Stimulated activated memory B cell treated with anti-CD40 and anti-IgM and Interleukin-4, amounts not matched to agents 10 μg/mL and 1 μg/mL and 100 μg/mL, for 72 hours (primary cell): ENCODE results near the gene BTBD10.
A peak's percentile ranks its signal among the peaks of the same experiment; 100 is the strongest.

Source experiments
- ATAC-seq: fragments of 150-1000 bp; cut with Tn5 transposase; 2 replicates; pipeline ENCODE4 v1.10.0; 2021
- H3K27ac Mint-ChIP-seq: one replicate; pipeline ENCODE4 v1.8.0; 2022; ENCODE audit warnings: mild to moderate bottlenecking, mixed read lengths
- H3K27me3 Mint-ChIP-seq: one replicate; pipeline ENCODE4 v1.8.0; 2022; ENCODE audit warnings: mixed read lengths
- H3K36me3 Mint-ChIP-seq: one replicate; pipeline ENCODE4 v1.8.0; 2022; ENCODE audit warnings: mixed read lengths
- H3K4me1 Mint-ChIP-seq: one replicate; pipeline ENCODE4 v1.8.0; 2022; ENCODE audit warnings: mixed read lengths
- H3K4me3 Mint-ChIP-seq: one replicate; pipeline ENCODE4 v1.8.0; 2022; ENCODE audit warnings: mild to moderate bottlenecking, moderate library complexity, mixed read lengths
- H3K9me3 Mint-ChIP-seq: one replicate; pipeline ENCODE4 v1.8.0; 2022; ENCODE audit warnings: mixed read lengths

Gene BTBD10

DNA sequence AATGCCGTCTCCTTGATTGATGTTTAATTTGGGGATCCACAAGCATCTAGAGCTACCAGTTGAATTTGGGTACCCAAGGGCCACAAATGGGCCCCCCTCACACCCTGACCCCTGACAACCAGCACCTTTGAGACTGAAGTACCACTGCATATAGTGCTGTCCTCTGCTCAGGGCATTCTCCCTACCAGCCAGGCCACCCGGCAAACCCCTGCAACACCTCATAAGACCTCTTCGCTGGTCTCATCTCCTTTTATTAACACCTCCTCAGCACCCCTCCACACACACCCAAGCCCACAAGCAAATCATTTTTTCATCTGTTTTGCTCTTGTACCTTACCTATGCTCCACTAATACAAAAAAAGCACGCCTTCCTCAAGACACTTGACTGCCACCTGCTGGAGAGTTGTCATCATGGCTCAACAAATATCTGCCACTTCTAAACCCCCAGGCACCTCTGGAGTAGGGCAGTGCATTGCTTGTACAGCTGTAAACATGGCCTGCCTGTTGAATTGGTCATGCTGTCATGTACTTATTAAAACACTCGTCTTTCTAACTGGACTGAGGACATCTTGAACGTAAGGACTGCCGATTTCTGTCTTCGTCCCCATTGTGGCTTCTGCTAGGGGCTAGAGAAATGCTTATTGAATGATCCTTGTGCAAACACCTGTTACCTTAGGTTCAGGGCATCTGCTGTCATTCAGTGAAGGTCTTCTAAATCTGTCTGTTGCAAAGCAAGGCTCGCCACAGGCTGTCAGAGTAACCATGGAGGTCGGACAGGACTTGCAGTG, 118.9 kb downstream of the BTBD10 start:
- Mint-ChIP-seq H3K27ac (no peak overlapping the region), H3K9me3 (no peaks in the 10 kb centered on the region), H3K36me3 (peaks cover 10% of the 10 kb centered on the region), H3K27me3 (no peaks in the 10 kb centered on the region), H3K4me1 (peaks cover 54% of the 10 kb centered on the region), H3K4me3 (no peak overlapping the region)
- peak; percentile 44 for ATAC-seq

DNA sequence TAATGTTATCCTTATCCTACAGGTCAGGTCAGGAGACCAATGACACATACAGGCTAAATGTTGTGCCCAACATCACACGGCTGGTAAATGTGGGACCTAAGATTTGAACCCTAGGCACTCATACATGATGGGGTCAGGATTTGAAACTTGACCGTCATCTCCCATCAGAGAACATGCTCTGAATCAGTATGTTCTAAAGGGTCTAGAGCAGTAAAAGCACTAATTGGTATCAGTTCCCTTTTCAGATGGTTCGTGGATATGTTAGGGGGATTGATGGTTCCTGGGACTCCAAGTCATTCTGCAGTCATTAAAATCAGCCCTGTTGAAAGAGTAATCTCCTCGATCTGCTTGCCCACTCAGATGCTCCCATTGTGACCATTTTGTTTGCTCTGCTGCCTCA, 120.0 kb downstream of the BTBD10 start:
- Mint-ChIP-seq H3K4me3 (no peak overlapping the region), H3K9me3 (no peaks in the 10 kb centered on the region), H3K36me3 (peaks cover 10% of the 10 kb centered on the region), H3K27me3 (no peaks in the 10 kb centered on the region), H3K27ac (no peak overlapping the region), H3K4me1 (peaks cover 56% of the 10 kb centered on the region)
- ATAC-seq, result peak; percentile 75

DNA sequence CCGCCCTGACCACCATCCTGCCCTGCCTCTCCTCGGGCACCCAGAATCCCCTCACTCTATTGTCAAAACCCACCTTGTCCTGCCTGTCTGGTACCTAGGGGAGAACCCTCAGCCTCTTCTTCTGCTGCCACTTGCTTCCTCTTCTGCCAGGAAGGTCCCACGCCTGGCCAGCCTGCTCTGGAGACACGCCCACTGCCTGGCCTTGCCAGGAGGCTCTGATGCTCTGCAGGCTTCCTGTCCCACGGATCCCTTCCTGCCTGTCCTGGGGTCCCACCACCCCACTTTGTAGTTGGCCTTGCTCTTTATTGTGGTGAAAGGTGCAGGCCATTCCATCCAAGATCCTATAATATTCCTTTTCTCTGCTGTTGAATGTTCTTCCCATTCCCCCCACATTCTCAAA, 122.0 kb downstream of the BTBD10 start:
- Mint-ChIP-seq H3K27me3 (no peaks in the 10 kb centered on the region), H3K36me3 (peaks cover 10% of the 10 kb centered on the region), H3K9me3 (no peaks in the 10 kb centered on the region), H3K4me1 (peaks cover 51% of the 10 kb centered on the region), H3K4me3 (no peak overlapping the region), H3K27ac (no peak overlapping the region)
- ATAC-seq, result no peak

DNA sequence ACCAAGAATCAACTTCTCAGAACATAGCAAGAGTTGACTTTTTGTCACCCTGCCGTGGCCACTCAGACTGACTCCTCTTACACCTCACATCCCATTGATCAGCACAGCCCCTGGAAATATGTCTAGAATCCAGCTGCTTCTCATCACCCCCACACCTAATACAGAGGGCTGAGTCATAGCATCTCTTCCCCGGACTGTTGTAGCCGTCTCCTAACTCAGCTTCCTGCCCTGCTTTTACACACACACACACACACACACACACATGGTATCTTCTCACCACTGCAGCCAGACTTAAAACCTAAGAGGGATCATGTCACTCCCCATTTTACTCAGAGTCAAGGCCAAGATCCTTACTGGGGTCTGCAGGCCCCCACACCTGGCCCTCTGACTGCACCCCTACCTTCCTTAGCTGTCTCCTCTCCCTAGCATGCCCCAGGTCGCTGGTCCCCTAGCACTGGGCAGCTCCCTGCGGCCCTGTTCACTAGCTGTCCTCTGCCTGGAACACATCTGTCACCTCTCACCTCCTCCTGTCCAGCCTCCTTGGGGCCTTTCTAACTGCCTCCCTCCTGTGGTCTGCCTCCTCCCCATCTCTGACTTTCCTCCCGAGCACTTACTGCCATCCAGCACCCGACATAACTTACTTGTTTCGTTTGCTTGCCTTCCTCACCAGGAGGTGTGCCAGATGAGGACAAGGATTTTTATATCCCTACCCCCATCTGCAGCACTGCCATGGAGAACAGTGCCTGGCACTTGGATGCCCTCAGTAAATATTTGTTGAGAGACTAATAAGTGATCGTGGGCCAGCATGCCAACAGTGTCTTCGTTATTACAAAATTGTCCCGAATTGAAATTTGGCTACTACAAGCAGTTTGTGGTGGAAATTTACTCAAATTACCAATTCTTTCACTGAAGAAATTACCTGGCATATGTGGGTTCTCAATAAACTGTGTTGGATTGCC, 123.5 kb downstream of the BTBD10 start:
- ATAC-seq, result no peak
- H3K4me1 Mint-ChIP-seq, result peaks cover 50% of the 10 kb centered on the region
- no peak overlapping the region for H3K4me3 Mint-ChIP-seq
- H3K27me3 Mint-ChIP-seq, result no peaks in the 10 kb centered on the region
- H3K36me3 Mint-ChIP-seq, result peaks cover 10% of the 10 kb centered on the region
- no peaks in the 10 kb centered on the region for H3K9me3 Mint-ChIP-seq
- peak overlapping the region; percentile 8 for H3K27ac Mint-ChIP-seq

- peak overlapping the region; percentile 20 for H3K27ac Mint-ChIP-seq
- peaks cover 5% of the 10 kb centered on the region for H3K36me3 Mint-ChIP-seq
Observed at GRCh38 chr11:13338427-13339069, 124.5 kb downstream of the BTBD10 start.

GRCh38 chr11:13338019-13338426, 125.0 kb downstream of the BTBD10 start:
- H3K36me3 Mint-ChIP-seq, result peaks cover 5% of the 10 kb centered on the region

More at GRCh38 chr11:13338427-13339069, 124.5 kb downstream of the BTBD10 start:
- Mint-ChIP-seq H3K27me3 (no peaks in the 10 kb centered on the region), H3K4me3 (no peak overlapping the region), H3K4me1 (peaks cover 53% of the 10 kb centered on the region), H3K9me3 (no peaks in the 10 kb centered on the region)
- peak; percentile 6 for ATAC-seq

More at GRCh38 chr11:13338019-13338426, 125.0 kb downstream of the BTBD10 start:
- no peak for ATAC-seq
- peaks cover 58% of the 10 kb centered on the region for H3K4me1 Mint-ChIP-seq
- H3K4me3 Mint-ChIP-seq, result no peak overlapping the region
- H3K27ac Mint-ChIP-seq, result peak overlapping the region; percentile 20
- H3K9me3 Mint-ChIP-seq, result no peaks in the 10 kb centered on the region
- no peaks in the 10 kb centered on the region for H3K27me3 Mint-ChIP-seq
